GM12878 (cell line): ENCODE measurements around the gene RNU2-1. TPM values are rescaled to one million over a fixed set of nuclear protein-coding genes. Genes with fewer than 3 reads are reported as not detected.
A peak's percentile ranks its signal among the peaks of the same experiment; 100 is the strongest.
"Not testable (repeated sequence)": the region's sequence is repeated elsewhere in the genome, so short reads cannot be mapped to it uniquely, and the experiment has no call there.

Experiments used
- ATAC-seq: fragments of 200-7000 bp; cut with Tn5 transposase; 3 replicates; pipeline ENCODE4 v1.9.1; 2020; ENCODE audit warnings: mild to moderate bottlenecking, moderate library complexity
- BruUV-seq: library from RNA; stranded (reverse); fragments of 400-500 nt; replicated peaks from 2 replicates; lab custom pipeline; 2021; lab: Mats Ljungman, UMichigan
- CTCF ChIA-PET: fragments of 300-600 bp; sonication (Branson Sonifier 250); formaldehyde crosslinking; extraction: SDS; loops from one replicate; lab custom pipeline; 2021; ENCODE audit warnings: inconsistent platforms; lab: Yijun Ruan, JAX
- POLR2A ChIA-PET: fragments of 350-600 bp; formaldehyde crosslinking; extraction: SDS; loops from one replicate; lab custom pipeline; 2021; ENCODE audit warnings: inconsistent platforms; lab: Charles Lee
- RAD21 ChIA-PET: fragments of 300-600 bp; sonication (Branson Sonifier 250); formaldehyde crosslinking; loops from one replicate; lab custom pipeline; 2023; ENCODE audit warnings: antibody characterized with exemption; ENCODE audit not compliant: unreplicated experiment; lab: Charles Lee
- SMC1A ChIA-PET: fragments of 300-600 bp; sonication (Branson Sonifier 250); formaldehyde crosslinking; loops from one replicate; lab custom pipeline; 2023; ENCODE audit not compliant: unreplicated experiment, uncharacterized antibody; lab: Charles Lee
- DNase-seq: peaks from one replicate; pipeline ENCODE4 v3.0.0-alpha.2; 2011; ENCODE audit warnings: low read depth, low spot score
- FAIRE-seq: peaks from 3 replicates; lab custom pipeline; 2011; peaks lifted over from hg19 to GRCh38; lab: Jason Lieb, UNC
- H2AFZ ChIP-seq: 2 replicates; pipeline ENCODE4 v1.6.0; 2011; ENCODE audit warnings: low read depth, low read length, control low read depth; ENCODE audit not compliant: control insufficient read depth
- H3K27ac ChIP-seq: 2 replicates; pipeline ENCODE4 v1.5.1; 2011; ENCODE audit warnings: control low read depth; ENCODE audit not compliant: control insufficient read depth, insufficient read depth
- H3K27me3 ChIP-seq, 2 experiments: replicated peaks in 1 of 2; 2 replicates each; pipeline versions ENCODE4 v1.6.0 to v1.6.1; 2011; ENCODE audit warnings: low read length in 1 of 2; ENCODE audit not compliant: control insufficient read depth in 2 of 2, insufficient read depth in 2 of 2
- H3K36me3 ChIP-seq, 2 experiments: 2 replicates each; pipeline ENCODE4 v1.5.1; 2011; ENCODE audit warnings: low read length in 1 of 2; ENCODE audit not compliant: control insufficient read depth in 2 of 2, insufficient read depth in 2 of 2
- H3K4me1 ChIP-seq: 2 replicates; pipeline ENCODE4 v1.6.1; 2011; ENCODE audit warnings: mild to moderate bottlenecking, low read length, moderate library complexity, mixed read lengths; ENCODE audit not compliant: control insufficient read depth, insufficient read depth
- H3K4me2 ChIP-seq: 2 replicates; pipeline ENCODE4 v1.6.0; 2011; ENCODE audit warnings: control low read depth; ENCODE audit not compliant: control insufficient read depth, insufficient read depth
- H3K4me3 ChIP-seq: fragments of 200-600 bp; sonication (generic); 2 replicates; pipeline ENCODE4 v1.5.1; 2016
- H3K79me2 ChIP-seq: 2 replicates; pipeline ENCODE4 v1.6.0; 2011; ENCODE audit warnings: low read length; ENCODE audit not compliant: control insufficient read depth, insufficient read depth
- H3K9ac ChIP-seq: 2 replicates; pipeline ENCODE4 v1.8.0; 2011; ENCODE audit warnings: low read length, control low read depth, mixed read lengths; ENCODE audit not compliant: control insufficient read depth, insufficient read depth
- H3K9me3 ChIP-seq: replicated peaks from 3 replicates; pipeline ENCODE4 v1.5.1; 2011; ENCODE audit warnings: mild to moderate bottlenecking, low read length; ENCODE audit not compliant: control insufficient read depth, insufficient read depth
- H4K20me1 ChIP-seq: 2 replicates; pipeline ENCODE4 v1.6.0; 2011; ENCODE audit not compliant: control insufficient read depth, insufficient read depth
- WGBS: methylation state at CpG from one replicate; pipeline ENCODE4 v1.1.6; 2016; ENCODE audit warnings: low lambda C conversion rate; ENCODE audit not compliant: insufficient replicate concordance, insufficient coverage; ENCODE audit errors: missing lambda C conversion rate; 5-methylcytosine and 5-hydroxymethylcytosine counted together
- in situ Hi-C: fragments of 300-500 bp; cut with MboI; formaldehyde crosslinking; loops from 9 replicates; pipeline ENCODE4 v1.14.3; 2018; ENCODE audit warnings: mixed read lengths
- intact Hi-C: fragments of 100-400 bp; cut with micrococcal nuclease; formaldehyde crosslinking; loops from one replicate; pipeline ENCODE4 v1.14.2; 2022; ENCODE audit not compliant: unreplicated experiment
- polyA plus RNA-seq, 11 experiments: library from polyadenylated mRNA; depleted of rRNA in 4 of 11; unstranded in 6 of 11; stranded (reverse) in 5 of 11; fragments of >200 nt; fragmentation: Nextera tagmentation in 4 of 11; fragmentation: Illumina TruSeq in 1 of 11; extraction: Ambion mirVana in 4 of 11; extraction: Trizol in 1 of 11; gene quantifications; 1 replicate in 1 of 11; 2 replicates in 10 of 11; pipeline versions ENCODE4 v1.2.1 to v1.2.3, GENCODE V29; 2011 to 2016; ENCODE audit warnings: inconsistent platforms in 2 of 11, missing spikeins in 2 of 11, low read depth in 1 of 11
- total RNA-seq, 4 experiments: library from RNA; depleted of rRNA in 3 of 4; stranded (reverse); fragments of >200 nt in 3 of 4; fragmentation: Illumina TruSeq in 1 of 4; extraction: Trizol in 1 of 4; gene quantifications; 2 replicates each; pipeline versions ENCODE4 v1.2.1 to v1.2.3, GENCODE V29; 2013 to 2021

The RNU2-1 gene
- total and polyA plus RNA-seq, 10 of the 15 experiments (the other 5 are each of a cell fraction or from before 2014, with no cell fraction given) = 17.5 to 9,631 (median 17.7) TPM; not detected in 7

DNA sequence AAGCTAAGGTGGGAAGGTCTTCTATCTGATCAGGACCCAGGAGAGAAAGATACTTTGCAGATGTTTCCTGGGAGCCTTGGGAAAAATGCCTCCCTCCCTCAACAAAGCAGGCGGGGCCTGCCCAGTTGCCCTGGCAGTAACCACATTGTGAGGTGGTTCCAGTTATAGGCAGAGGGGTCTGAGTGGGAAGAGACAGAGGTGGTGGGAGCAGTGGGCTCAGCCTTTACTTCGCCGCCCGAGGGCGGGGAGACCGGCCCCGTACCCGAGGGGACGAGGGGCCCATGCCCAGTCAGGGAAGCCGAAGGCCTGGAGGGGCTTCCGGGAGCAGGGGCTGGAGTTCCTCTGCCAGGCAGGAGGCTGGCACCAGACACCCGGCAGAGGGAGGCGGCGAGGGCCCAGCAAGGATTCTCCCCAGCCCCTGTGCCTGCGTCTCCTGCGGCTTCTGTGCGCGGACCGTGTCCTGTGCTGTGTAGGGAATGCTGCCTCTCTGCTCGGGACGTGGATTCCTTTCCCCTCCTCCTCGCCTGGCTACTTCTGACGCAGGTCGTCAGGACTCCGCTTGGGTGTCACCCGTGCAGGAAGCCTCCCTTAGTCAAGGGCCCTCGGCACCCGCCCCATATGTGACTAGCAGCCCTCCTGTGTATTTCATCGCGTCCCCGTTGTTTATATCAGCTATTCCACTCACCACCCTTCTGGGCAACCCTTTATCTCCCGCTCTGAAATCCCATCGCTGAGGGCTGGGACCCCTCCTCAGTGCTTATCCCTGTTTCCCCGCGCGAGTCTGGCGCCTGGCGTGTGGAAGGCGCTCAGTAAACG, 2.4 kb downstream of the RNU2-1 start:
- H3K36me3 ChIP-seq, H3K4me3 ChIP-seq, ATAC-seq, CTCF ChIA-PET, POLR2A ChIA-PET, intact Hi-C loops, H2AFZ ChIP-seq, H4K20me1 ChIP-seq, DNase-seq, RAD21 ChIA-PET, in situ Hi-C loops, H3K27ac ChIP-seq, BruUV-seq, SMC1A ChIA-PET, H3K4me1 ChIP-seq, FAIRE-seq, H3K27me3 ChIP-seq, H3K79me2 ChIP-seq, H3K9me3 ChIP-seq, H3K9ac ChIP-seq: not testable (repeated sequence)
- WGBS = 90% methylated on average over 19 of the region's 40 CpGs
- H3K4me2 ChIP-seq = peak overlapping the region; percentile 55

DNA sequence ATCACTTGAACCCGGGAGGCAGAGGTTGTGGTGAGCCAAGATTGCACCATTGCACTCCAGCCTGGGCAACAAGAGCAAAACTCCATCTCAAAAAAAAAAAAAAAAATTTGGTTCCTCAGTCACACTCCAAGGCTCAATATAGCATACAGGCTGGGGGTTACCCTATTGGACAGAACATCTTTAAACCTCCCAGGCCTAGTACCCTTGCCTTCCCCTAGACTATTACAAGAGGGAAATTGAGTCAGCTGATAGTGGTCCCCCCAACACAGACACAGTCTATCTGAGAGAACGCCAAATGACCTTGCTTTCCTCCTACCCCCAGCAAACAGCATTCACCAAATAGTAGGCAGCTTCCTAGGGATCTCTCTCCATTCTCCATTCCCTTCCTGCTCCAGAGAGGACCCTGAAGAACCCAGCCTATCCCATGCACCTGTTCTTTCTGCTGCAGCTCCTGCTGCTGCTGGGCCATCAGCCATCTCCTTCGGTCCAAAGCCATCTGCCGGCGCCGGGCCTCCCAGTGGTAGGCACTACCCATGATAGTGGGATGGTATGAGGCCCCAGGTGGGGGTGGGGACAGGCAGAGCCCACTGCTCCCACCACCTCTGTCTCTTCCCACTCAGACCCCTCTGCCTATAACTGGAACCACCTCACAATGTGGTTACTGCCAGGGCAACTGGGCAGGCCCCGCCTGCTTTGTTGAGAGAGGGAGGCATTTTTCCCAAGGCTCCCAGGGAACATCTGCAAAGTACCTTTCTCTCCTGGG, 5.6 kb downstream of the RNU2-1 start, which contains the start of gene CCDC200:
Gene CCDC200 (minus strand): TSS at position 604 of the 763 bp plus-strand sequence. CDS start 69 bp downstream, at position 535.
- not testable (repeated sequence) for ATAC-seq

More for the DNA sequence above, 5.6 kb downstream of the RNU2-1 start, which contains the start of gene CCDC200:
- no CpG with 5 or more reads among the region's 7 CpGs for WGBS
- intact Hi-C loops, CTCF ChIA-PET, BruUV-seq, POLR2A ChIA-PET, H3K4me2 ChIP-seq, H2AFZ ChIP-seq, FAIRE-seq, DNase-seq, H3K27ac ChIP-seq, H4K20me1 ChIP-seq, H3K27me3 ChIP-seq, H3K9ac ChIP-seq, in situ Hi-C loops, RAD21 ChIA-PET, H3K79me2 ChIP-seq, SMC1A ChIA-PET, H3K4me3 ChIP-seq, H3K4me1 ChIP-seq, H3K9me3 ChIP-seq, H3K36me3 ChIP-seq: not testable (repeated sequence)
